HG03571 (cell line): Measurements from ENCODE around the gene MTREX.
"Not testable (repeated sequence)": the region's sequence is repeated elsewhere in the genome, so short reads cannot be mapped to it uniquely, and the experiment has no call there.

Experiments used
- ATAC-seq: cut with Tn5 transposase; IDR thresholded peaks from one replicate; pipeline ENCODE4 v1.9.1; 2021; ENCODE audit not compliant: unreplicated experiment

The MTREX gene

DNA sequence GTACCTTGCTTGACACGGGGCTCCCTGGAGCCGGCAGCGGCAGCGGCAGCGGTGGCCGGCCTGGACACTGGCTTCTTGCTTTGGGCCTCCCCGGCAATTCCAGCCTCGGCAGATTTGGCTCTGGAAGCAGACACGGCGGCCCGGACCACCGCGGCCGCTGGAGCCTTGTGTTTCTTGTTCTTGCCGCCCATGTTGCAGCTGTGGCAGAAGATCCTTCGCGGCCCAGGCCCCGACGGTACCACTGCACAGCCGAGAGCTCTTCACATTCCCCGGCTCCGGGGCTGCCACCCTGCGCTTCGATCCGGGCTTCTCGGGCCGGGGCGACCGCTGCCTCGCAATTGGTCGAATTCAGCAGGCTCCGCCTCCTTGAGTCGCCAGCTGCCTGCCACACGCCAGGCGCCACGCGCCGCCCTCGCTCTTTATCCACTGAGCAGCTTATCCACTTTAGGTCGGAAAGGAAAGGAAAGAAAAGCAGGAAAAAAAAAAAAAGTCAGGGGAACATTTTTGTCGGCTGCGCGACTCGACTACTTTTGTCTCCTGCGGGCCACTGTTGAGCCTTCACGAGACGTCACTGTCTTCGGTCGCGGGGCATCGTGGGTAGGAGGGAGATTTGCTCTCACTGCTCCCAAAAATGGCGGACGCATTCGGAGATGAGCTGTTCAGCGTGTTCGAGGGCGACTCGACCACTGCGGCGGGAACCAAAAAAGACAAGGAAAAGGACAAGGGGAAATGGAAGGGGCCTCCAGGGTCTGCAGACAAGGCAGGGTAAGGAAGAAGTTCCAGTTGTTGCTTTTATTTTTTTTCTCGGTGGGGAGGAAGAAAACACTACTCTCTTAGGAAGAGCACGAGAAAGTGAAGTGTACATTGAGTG, at the start of gene MTREX, which contains the start of gene DHX29:
TSS of gene MTREX (plus strand) at position 607 of the 871 bp plus-strand sequence. CDS start at position 632, 25 bp downstream.
TSS of gene DHX29 (minus strand) at position 312 of the 871 bp plus-strand sequence. CDS start at position 191, 121 bp downstream.
- ATAC-seq, result peak; percentile 89

DNA sequence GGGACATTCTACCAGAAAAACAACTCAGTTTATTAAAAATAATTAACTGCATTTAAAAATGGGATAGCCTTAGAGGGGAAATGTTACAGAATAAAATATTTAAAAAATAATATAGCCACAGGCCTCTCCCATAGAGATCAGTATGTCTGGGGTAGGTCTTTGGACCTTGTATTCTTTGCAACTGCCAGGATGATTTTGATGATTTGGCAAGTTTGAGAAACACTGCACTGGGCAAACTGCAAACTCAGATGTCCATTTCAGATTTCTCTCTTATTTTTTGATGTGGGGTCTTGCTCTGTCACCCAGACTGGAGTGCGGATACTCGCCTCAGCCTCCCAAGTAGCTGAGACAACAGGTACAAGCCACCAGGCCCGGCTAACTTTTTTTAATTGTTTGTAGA, 49.5 kb upstream of the MTREX start:
- no peak for ATAC-seq

DNA sequence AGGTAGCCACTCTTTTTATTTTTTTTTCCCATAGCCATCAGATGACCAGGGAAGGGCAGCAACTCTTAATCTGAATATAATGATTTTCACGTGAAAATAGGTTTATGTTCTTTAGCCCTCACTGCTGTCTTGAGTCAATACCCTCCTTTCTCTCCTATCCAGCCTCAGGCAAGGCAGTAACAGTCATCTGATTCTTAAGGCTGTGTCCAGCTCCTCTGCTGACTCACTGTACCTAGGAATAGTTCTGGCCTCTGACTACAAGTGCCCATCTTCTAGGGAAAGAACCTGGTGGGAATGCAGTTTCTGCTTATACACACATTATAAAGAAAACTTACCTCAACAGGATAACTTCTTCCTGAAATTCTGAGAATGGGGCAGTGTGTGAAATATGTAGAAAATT, 31.0 kb upstream of the MTREX start:
- no peak for ATAC-seq

DNA sequence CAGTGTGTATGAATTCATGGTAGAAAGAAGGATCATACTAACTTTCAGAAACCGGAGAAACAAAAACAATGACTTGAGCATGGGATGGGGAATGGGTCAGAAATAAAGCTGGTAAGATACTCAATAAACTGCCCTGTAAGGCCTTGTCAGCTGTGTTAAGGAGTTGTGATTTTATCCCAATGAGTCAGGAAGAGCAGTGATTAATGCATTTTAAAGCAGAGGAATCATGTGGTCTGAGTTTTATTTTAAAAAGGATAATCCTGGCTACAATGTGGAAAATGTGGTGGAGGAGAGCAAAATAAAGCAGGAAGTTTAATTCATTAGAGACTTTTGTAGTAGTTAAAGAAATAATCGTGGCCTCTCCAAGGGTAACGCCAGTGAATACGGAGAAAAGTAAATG, 29.0 kb upstream of the MTREX start:
- no peak for ATAC-seq

DNA sequence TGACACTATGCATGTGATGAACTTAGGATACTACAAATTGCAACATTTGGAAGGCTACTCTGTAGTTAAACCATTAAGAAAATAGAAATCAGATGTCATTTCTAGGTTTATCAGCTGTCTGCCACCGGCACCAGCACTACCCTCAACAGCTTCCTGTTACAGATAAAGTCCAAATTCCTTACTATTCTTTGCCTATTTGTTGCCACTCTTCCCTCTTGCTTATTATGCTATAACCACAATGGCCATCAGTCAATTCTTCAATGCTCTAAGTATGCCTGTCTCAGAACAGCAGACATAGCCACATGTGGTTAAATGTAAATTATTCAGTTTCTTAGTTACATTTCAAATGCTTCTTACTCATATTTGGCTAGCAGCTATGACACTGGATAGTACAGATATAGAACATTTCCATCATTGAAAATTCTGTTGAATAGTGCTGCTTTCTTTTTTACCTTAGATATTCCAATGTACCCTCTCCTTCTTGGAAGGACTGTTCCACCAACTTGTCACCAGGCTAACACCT, 21.3 kb upstream of the MTREX start:
- no peak for ATAC-seq

DNA sequence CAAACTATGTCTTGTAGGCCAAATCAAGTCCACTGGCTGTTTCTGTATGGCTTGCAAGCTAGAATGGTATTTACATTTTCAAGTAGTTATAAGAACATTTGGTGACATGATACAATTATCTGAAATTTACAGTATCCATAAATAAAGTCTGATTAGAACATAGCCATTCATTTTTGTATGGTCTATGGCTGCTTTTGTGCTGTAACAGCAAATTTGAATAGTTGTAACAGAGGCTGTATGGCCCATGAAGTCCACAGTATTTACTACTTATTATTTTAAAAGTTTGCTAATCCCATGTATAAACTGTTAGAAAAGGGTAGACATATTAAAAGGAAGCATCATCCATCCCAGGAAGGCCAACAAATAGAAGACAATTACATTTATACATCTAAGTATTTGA, 18.0 kb upstream of the MTREX start:
- ATAC-seq, result no peak

DNA sequence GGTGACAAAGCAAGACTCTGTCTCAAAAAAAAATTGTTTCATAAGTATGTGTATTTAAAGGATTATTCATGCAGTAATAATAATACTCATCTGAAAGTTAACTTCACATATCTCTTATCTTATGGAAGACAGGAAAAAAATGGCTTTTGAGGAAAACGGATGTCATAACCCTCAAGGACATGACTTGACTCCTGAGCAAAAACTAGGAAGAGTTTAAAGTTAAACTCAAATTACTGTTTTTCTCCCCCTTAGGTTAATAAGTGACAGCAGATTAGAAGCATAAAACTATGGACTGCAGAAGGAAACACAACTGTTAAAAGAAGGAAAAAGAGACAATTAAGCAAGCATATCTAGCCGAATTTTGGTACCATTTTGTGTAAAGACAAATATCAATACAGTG, 16.8 kb upstream of the MTREX start:
- no peak for ATAC-seq

DNA sequence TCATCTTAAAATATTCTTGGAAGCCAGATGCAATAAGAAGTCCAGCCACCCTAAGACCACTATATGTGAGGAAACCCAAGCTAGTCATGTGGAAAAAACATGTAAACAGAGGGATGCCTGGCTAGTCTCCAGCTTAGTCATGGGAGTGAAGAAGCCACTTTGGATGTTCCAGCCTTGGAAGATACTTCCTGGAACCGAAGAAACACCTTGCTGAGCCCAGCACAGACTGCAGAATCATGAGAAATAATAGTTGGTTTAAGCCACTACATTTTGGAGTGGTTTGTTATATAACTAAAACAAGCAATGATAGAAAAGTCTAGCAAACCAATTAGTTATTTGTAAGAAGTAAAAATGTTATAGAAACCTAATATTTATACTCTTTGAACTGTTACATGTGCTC, 12.9 kb upstream of the MTREX start:
- ATAC-seq, result no peak

DNA sequence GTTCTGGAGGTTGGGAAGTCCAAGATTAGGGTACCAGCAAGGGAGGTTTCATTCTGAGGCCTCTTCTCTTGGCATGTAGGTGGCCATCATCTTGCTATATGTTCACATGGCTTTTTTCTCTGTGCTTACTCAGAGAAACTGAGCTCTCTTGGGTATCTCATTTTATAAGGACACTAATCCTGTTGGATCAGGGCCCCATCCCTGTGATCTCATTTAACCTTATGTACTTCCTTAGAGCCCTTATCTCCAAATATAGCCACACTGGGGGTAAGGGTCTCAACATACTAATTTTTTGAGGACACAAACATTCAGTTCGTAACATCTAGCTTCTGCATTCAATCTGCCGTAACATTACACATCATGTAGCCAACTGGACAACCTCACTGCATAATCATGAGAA, 6.9 kb upstream of the MTREX start:
- ATAC-seq, result no peak

DNA sequence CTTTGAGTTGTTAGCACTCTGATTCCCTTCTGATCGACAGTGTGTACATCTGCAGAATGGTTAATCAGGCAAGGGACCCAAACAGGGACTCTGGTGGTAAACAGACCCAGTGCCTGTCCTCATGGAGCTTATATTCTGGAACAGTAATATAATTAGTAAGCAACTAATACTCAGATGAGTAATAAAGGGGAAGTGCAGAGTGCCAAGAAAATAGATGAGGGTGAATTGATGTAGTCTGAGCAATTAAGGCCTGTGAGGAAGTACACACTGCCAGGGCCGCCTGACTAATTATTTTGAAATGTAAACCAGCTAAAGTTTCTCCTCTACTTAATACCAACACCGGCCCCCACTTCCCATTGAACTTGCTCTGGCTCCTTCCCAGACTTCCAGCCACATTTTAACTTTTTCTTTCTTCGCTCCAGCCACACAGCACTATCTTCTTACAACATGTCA, 4.5 kb upstream of the MTREX start:
- no peak for ATAC-seq

DNA sequence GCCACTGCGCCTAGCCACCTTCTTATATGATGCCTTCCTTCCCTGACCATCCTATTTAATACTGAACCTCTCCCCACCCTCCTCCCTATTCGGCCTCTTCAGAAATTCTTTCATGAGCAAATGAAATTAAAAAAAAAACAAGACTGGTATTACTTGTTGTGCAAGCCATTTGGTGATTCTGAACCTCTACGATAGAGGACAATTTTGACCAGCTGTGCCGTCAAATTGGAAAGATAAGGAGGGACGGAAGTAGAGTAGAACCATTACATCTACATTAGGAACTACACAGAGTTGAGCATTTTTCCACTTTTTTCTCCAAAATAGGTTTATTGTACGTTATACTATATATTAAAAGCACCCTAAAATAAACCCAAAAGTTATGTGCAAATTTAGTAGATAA, 3.2 kb upstream of the MTREX start:
- no peak for ATAC-seq

DNA sequence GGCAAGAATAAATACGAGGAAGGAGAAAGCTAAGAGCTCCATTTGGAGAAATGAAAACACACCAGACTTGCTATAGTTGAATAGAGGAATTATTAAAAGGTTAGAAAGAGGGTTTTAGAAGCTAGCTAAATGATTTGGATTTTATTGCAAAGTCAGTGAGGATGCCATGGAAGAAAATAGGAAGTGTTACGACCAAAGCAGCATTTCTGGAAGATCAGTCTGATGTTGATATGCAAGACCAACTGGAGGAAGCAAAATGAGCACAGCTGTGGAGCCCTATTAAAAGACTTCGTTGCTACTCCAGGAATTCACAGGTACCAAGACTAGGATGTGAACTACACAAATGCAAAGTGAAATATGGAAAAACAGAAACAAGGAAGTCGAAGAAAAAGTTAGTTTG, 2.4 kb upstream of the MTREX start:
- ATAC-seq, result no peak

DNA sequence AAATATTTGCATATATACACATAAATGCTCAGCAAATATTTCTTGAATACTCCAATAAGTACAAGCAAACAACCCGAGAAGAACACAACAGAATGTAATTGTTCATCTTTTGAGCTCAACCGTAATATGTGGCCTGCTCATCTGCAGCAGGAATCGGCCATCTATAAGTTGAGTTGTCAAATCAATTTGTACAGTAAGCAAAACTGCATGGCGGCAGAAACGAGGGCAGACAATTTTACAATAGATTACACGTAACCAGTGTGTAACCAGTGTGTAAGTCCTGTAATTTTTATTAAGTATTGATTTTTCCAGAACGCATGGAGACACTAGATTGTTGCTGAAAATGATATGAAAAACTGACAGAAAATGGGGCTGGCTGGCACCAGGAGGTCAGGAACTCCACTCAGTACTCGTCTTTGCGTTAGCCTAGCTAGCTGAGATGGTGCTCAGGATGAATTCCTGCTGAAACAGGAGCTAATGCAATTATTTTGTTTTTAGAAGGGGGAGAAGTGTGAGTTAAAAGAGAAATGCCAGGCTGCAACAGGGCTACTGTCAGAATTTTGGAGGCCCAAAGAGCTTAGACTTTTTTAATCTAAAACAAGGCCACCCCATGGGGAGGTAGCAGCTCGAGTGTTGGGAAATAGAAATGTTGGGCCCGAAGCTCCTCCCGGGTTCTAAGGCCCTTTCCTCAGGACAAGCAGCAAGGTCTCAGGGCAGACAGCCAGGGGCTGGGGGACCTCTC, 977 bp upstream of the MTREX start:
- ATAC-seq, result no peak

DNA sequence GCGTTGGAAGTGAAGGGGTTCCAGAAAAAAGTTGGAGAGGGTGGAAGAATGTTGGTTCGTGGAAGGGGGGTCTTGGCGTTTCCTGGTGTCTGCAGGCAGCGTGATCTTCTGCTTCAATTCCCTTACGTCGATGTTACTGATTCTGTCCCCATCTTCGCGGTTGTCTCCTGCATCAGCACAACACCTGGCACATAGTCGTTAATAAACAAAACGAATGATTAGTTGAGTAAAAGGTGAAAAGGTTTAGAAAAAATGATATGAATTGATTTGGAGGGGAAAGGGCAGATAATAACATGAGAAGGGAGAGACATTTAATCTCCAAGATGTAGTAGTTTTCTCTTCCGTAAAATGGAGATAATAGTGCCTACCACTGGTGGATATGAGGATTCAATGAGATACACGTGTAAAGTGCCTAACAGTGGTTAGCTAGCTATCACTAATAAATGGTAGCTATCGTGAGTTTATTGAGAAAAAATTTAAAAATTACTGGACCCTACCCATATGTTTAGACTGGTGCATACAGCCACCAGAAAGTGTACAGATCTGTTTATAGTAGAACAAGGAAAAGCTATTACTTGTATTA, 556 bp downstream of the MTREX start:
- ATAC-seq, result no peak

DNA sequence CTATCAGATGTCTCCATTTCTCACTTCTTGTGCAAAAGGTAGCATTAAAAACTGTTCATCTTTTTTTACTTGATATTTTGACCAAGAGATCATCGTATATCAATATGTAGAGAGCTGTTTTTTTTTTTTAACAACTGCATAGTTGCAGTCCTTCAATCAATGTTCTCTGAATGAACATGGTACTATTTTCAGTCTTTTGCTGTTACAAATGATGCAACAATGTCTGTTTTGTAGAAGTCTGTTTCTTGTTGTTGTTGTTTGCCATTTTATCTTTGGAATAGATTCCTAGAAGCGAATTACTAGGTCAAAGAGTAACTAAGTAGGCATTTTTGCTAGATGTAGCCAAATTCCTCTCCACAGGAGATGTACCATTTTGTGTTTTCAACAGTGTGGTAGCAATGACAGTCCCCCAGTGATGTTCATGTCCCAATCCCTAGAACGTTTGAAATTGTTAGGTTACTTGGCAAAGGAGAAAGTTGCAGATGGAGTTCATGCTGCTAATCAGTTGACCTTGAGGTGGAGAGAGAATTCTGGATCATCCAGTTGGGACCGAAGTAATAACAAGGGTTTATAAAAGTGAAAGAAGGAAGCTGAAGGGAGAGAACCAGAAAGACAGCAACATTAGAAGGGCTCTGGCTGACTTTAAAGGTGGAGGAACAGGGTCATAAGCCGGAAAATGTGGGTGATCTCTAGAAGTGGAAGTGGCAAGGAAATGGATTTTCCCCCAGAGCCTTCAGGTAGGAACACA, 6.3 kb downstream of the MTREX start:
- ATAC-seq, result no peak

DNA sequence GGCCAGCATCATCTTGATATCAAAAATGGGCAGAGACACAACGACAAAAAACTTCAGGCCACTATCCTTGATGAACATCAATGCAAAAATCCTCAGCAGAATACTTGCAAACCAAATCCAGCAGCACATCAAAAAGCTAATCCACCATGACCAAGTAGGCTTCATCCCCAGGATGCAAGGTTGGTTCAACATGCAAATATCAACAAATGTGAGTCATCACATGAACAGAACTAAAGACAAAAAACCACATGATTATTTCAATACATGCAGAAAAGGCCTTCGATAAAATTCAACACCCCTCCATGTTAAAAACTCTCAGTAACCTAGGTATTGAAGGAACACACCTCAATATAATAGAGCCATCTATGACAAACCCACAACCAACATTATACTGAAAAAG, 8.5 kb downstream of the MTREX start:
- ATAC-seq, result no peak

DNA sequence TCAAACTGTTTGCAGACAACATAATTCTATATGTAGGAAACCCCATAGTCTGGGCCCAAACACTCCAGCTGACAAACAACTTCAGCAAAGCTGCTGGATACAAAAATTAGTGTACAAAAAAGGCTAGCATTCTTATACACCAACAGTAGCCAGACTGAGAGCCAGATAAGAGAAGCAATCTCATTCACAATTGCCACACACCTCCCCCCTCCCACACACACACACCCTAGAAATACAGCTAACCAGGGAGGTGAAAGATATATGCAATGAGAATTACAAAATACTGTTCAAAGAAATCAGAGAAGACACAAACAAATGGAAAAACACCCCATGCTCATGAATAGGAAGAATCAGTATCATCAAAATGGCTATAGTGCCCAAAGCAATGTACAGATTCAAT, 9.0 kb downstream of the MTREX start:
- no peak for ATAC-seq

DNA sequence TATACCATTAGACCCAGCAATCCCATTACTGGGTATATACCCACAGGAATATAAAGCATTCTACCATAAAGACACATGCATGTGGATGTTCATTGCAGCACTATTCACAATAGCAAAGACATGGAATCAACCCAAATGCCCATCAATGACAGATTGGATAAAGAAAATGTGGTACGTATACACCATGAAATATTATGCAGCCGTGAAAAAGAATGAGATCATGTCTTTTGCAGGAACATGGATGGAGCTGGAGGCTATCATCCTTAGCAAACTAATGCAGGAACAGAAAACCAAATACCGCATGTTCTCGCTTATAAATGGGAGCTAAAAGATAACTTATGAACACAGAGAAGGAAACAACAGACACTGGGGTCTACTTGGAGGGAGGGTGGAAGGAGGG, 10.4 kb downstream of the MTREX start:
- ATAC-seq, result not testable (repeated sequence)

DNA sequence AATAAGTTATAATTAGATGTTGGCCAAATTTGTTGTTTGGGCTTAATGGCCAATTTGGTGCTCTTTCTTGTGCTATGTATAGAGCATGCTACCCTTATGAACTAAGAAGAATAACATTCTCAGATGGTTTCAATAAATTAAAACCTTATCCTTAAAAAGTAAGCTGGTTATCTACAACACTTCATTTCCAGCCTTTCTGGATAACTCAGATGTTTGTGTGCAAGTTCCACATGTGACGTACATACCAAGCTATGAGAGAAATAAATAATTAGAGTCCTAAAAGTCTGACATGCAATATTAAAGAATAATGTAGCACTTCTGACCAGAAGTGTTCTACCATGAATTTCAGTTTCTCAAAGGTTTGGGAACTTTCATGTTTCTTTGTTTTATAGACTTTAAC, 11.7 kb downstream of the MTREX start:
- no peak for ATAC-seq

DNA sequence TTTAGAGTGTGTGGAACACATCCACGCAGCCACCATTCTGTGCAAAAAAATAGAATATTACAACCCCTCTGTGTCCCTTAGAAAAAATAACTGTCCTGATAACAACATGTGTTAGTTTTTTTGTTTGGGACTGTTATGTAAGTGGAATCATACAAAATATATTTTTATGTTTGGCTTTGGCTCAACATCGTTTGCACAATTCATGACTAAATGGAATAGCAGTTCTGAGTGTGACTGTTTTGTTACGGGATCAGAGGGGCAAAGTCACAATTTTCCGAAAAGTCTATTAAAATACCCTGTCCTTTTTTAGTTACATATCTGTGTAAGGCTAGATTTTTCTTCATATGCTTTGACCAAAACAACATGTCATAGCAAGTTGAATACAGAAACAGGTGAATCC, 12.8 kb downstream of the MTREX start:
- no peak for ATAC-seq

DNA sequence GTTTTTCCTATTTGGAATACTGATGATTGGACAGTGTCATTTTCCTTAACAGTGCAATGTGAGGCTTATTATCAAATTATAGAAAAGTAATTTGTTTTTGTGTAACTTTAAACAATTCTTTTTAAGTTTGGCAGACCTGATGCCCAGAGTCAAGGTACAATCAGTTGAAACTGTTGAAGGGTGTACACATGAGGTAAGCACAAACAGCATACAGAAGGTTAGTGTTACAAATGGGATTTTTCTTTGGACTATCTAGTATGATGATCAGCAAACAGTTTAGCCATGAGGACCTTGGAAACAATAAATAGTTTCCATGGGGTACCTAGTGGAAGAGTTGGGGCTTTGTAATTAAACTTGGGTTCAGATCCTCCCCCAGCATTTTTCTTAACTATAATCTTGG, 16.2 kb downstream of the MTREX start:
- ATAC-seq, result no peak
